ENCODE data around the gene ATRIP. TPM values are rescaled to one million over a fixed set of nuclear protein-coding genes. Genes with fewer than 3 reads are reported as not detected.
A peak's percentile ranks its signal among the peaks of the same experiment; 100 is the strongest.

The ATRIP gene
- total and polyA plus RNA-seq, 2 of the 4 experiments (the other 2 are of a cell fraction): 6.8 to 10.8 TPM

GRCh38 chr3:48504051-48504946, 57.8 kb downstream of the ATRIP start, which contains the start of gene SHISA5:
SHISA5 (minus strand) TSS chr3:48504174; CDS start chr3:48504094, 80 bp downstream.
- Histone ChIP-seq H4K8ac (ENCODE audit: low read depth in 2 of 2, low read length in 2 of 2) (peak within 1 kb of the TSS; percentile 86 to 100), H4K20me1 (ENCODE audit: insufficient read depth, low read length) (no peaks in the 10 kb centered on the region; the same call in 1 of the 2 replicates), H4K5ac (ENCODE audit: low read depth, low read length) (peak within 1 kb of the TSS; percentile 97), H2BK120ac (ENCODE audit: low read depth, low read length) (peak within 1 kb of the TSS; percentile 71), H2AFZ (replicated peaks; ENCODE audit: low read length, poor library complexity) (peak within 1 kb of the TSS; percentile 98), H3K9ac (ENCODE audit: low read depth, low read length) (peak within 1 kb of the TSS; percentile 83), H3K9me1 (ENCODE audit: insufficient read depth, low read length) (peaks cover 25% of the 10 kb centered on the region), H2BK5ac (ENCODE audit: low read depth, low read length, poor library complexity, severe bottlenecking) (peak within 1 kb of the TSS; percentile 79), H3K4me1 (ENCODE audit: control insufficient read depth, insufficient read depth, low read length) (peaks cover 14% of the 10 kb centered on the region), H3K9me3 (ENCODE audit: control insufficient read depth, insufficient read depth, low read length) (no peaks in the 10 kb centered on the region), H3K18ac (ENCODE audit: low read depth, low read length) (peak within 1 kb of the TSS; percentile 81), H2BK15ac (ENCODE audit: low read depth, low read length) (peak within 1 kb of the TSS; percentile 88; the same call in 2 of the 3 replicates), H2AK5ac (ENCODE audit: low read depth, low read length) (peak within 1 kb of the TSS; percentile 85), H3K27me3 (ENCODE audit: control insufficient read depth, insufficient read depth, low read length) (no peaks in the 10 kb centered on the region), H3K36me3 (ENCODE audit: control insufficient read depth, insufficient read depth, low read length) (peaks cover 10% of the 10 kb centered on the region), H3K23ac (ENCODE audit: low read depth, low read length) (peak within 1 kb of the TSS; percentile 92), H3K4ac (ENCODE audit: low read depth, low read length) (peak within 1 kb of the TSS; percentile 97), H3K27ac (ENCODE audit: insufficient read depth, low read length) (peak within 1 kb of the TSS; percentile 78), H3K56ac (ENCODE audit: extremely low read depth, insufficient read depth, low read length) (peak within 1 kb of the TSS; percentile 59; the same call in 1 of the 2 replicates), H3K14ac (replicated peaks; ENCODE audit: low read depth, low read length) (peak within 1 kb of the TSS; percentile 98), H3K79me1 (ENCODE audit: low read depth in 1 of 2, low read length in 2 of 2) (peaks cover 13 to 47% of the 10 kb centered on the region in 2 experiments; a peak in 3 of 4 replicates), H3K4me2 (ENCODE audit: low read depth, low read length) (peak within 1 kb of the TSS; percentile 94), H4K91ac (ENCODE audit: insufficient read depth, low read depth, low read length) (peak within 1 kb of the TSS; percentile 96), H3K4me3 (ENCODE audit: insufficient read depth, low read depth, low read length) (peak within 1 kb of the TSS; percentile 70), H2BK20ac (ENCODE audit: low read depth, low read length) (peak within 1 kb of the TSS; percentile 48; the same call in 1 of the 2 replicates), H2AK9ac (replicated peaks; ENCODE audit: low read depth, low read length, poor library complexity) (peak within 1 kb of the TSS; percentile 100)
- in situ Hi-C loops (cut with MboI; ENCODE audit: low sequenced_read_pairs): no loop called here
- peak; percentile 49 for TF ChIP-seq MAZ (IDR thresholded peaks at IDR 0.05; ENCODE audit: borderline replicate concordance, low read depth, low read length)
- TF ChIP-seq ELK1 (IDR thresholded peaks at IDR 0.05; ENCODE audit: borderline replicate concordance, low read depth, low read length): no peak
- BruUV-seq (replicated peaks): no TSS peak
- peak; percentile 58 for DNase-seq
- dilution Hi-C loops (cut with HindIII; ENCODE audit: low sequenced_read_pairs, unreplicated experiment): no loop called here
- ChIA-PET POLR2A (ENCODE audit: unreplicated experiment) (no interaction called here), CTCF (no interaction called here)
- intact Hi-C loops (cut with micrococcal nuclease): no loop called here
- ATAC-seq (ENCODE audit: low read depth): peak; percentile 87
- 6% methylated on average over 3 of the region's 66 CpGs; no CpG with 5 or more reads in 1 of the 2 experiments for WGBS, 2 experiments (ENCODE audit: extremely low coverage in 2 of 2, insufficient read length in 1 of 2)

All from IMR-90 (cell line).